WERI-Rb-1 (cell line): ENCODE measurements around the gene ZNF341.

Experiments used
- DNase-seq: peaks from one replicate; pipeline ENCODE4 v3.0.0-alpha.2; 2020
- H3K27ac ChIP-seq: fragments of 250-450 bp; sonication (Bioruptor Pico); 2 replicates; pipeline ENCODE4 v1.5.1; 2020; ENCODE audit warnings: mild to moderate bottlenecking, moderate library complexity
- H3K27me3 ChIP-seq: fragments of 250-450 bp; sonication (Bioruptor Pico); 2 replicates; pipeline ENCODE4 v1.5.1; 2021; ENCODE audit warnings: mild to moderate bottlenecking, low read depth, moderate library complexity; ENCODE audit not compliant: insufficient read depth, severe bottlenecking
- H3K36me3 ChIP-seq: fragments of 250-450 bp; sonication (Bioruptor Pico); 2 replicates; pipeline ENCODE4 v1.5.1; 2020; ENCODE audit warnings: mild to moderate bottlenecking, moderate library complexity
- H3K4me3 ChIP-seq: 2 replicates; pipeline ENCODE4 v1.5.1; 2011; ENCODE audit warnings: low read depth, mild to moderate bottlenecking, control low read depth, low read length
- H3K9me3 ChIP-seq: fragments of 250-450 bp; sonication (Bioruptor Pico); 2 replicates; pipeline ENCODE4 v1.5.1; 2021; ENCODE audit warnings: mild to moderate bottlenecking, moderate library complexity; ENCODE audit not compliant: severe bottlenecking
- CTCF ChIP-seq: IDR thresholded peaks from 2 replicates; pipeline ENCODE4 v1.5.1; 2011; ENCODE audit warnings: low read depth, mild to moderate bottlenecking, control low read depth, inconsistent platforms, low read length

The ZNF341 gene

GRCh38 chr20:33736962-33737361 lies 5.2 kb downstream of the ZNF341 start:
- Histone ChIP-seq H3K36me3 (no peaks in the 10 kb centered on the region), H3K9me3 (peaks cover 15% of the 10 kb centered on the region), H3K27ac (no peak overlapping the region), H3K4me3 (no peak overlapping the region), H3K27me3 (no peaks in the 10 kb centered on the region)
- no peak for DNase-seq
- TF ChIP-seq CTCF, result no peak

GRCh38 chr20:33739493-33739892 lies 7.7 kb downstream of the ZNF341 start:
- Histone ChIP-seq H3K4me3 (no peak overlapping the region), H3K9me3 (peaks cover 15% of the 10 kb centered on the region), H3K36me3 (no peaks in the 10 kb centered on the region), H3K27ac (no peak overlapping the region), H3K27me3 (no peaks in the 10 kb centered on the region)
- no peak for TF ChIP-seq CTCF
- no peak for DNase-seq

GRCh38 chr20:33740189-33740588 lies 8.4 kb downstream of the ZNF341 start:
- DNase-seq, result no peak
- TF ChIP-seq CTCF, result no peak

GRCh38 chr20:33744181-33744580 lies 12.4 kb downstream of the ZNF341 start:
- DNase-seq, result no peak
- Histone ChIP-seq H3K9me3 (no peaks in the 10 kb centered on the region), H3K4me3 (no peak overlapping the region), H3K27ac (no peak overlapping the region), H3K36me3 (no peaks in the 10 kb centered on the region), H3K27me3 (no peaks in the 10 kb centered on the region)
- no peak for TF ChIP-seq CTCF

More at GRCh38 chr20:33740189-33740588, 8.4 kb downstream of the ZNF341 start:
- Histone ChIP-seq H3K36me3 (no peaks in the 10 kb centered on the region), H3K27me3 (no peaks in the 10 kb centered on the region), H3K4me3 (no peak overlapping the region), H3K27ac (no peak overlapping the region), H3K9me3 (peaks cover 15% of the 10 kb centered on the region)

- no peak for DNase-seq
- TF ChIP-seq CTCF, result no peak
- Histone ChIP-seq H3K4me3 (no peak overlapping the region), H3K36me3 (no peaks in the 10 kb centered on the region), H3K27ac (no peak overlapping the region), H3K9me3 (no peaks in the 10 kb centered on the region), H3K27me3 (no peaks in the 10 kb centered on the region)
Observed at GRCh38 chr20:33744773-33745385, 13.1 kb downstream of the ZNF341 start.
